Skin of body (tissue), 2 donors: ENCODE results near the gene SOS1. TPM values are rescaled to one million over a fixed set of nuclear protein-coding genes. Genes with fewer than 3 reads are reported as not detected.
"Not testable (repeated sequence)": the region's sequence is repeated elsewhere in the genome, so short reads cannot be mapped to it uniquely, and the experiment has no call there.

Experiments used
- DNase-seq: peaks from one replicate; lab custom pipeline; 2025; lab: John Stamatoyannopoulos, UW
- total RNA-seq: library from RNA; depleted of rRNA; stranded (reverse); fragments of >200 nt; gene quantifications from one replicate; pipeline ENCODE4 v1.2.3, GENCODE V29; 2014

The SOS1 gene
- total RNA-seq, 1 donor from 2014 or later = 32.3 TPM

- DNase-seq = no peak
Observed at GRCh38 chr2:39139511-39140237, 18.8 kb upstream of the SOS1 start.

- no peak for DNase-seq
Observed at GRCh38 chr2:39138837-39139211, 18.0 kb upstream of the SOS1 start.

DNA sequence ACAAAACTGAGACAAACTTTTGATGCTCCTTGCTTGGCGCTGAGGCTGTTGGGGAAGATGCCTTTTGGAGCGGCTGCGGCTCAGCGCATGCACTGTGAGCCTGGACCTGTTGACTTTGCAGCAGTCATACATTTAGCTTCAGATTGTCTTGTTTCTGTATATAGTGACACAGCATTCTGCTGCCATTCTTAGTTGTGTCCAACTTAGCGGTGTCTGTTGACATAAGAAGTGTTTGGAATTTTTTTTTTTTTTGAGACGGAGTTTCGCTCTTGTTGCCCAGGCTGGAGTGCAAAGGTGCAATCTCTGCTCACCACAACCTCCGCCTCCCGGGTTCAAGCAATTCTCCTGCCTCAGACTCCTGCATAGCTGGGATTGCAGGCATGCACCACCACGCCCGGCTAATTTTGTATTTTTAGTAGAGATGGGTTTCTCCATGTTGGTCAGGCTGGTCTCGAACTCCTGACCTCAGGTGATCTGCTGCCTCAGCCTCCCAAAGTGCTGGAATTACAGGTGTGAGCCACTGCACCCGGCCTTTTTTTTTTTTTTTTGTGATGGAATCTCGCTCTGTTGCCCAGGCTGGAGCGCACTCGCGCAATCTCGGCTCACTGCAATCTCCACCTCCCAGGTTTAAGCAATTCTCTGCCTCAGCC, 17.5 kb upstream of the SOS1 start:
- not testable (repeated sequence) for DNase-seq

GRCh38 chr2:39136799-39137198, 15.9 kb upstream of the SOS1 start:
- no peak for DNase-seq

GRCh38 chr2:39135690-39136259, 14.9 kb upstream of the SOS1 start:
- DNase-seq = no peak

- no peak for DNase-seq
Observed at GRCh38 chr2:39133215-39133851, 12.5 kb upstream of the SOS1 start.

GRCh38 chr2:39128919-39129391, 8.1 kb upstream of the SOS1 start:
- DNase-seq = no peak

DNA sequence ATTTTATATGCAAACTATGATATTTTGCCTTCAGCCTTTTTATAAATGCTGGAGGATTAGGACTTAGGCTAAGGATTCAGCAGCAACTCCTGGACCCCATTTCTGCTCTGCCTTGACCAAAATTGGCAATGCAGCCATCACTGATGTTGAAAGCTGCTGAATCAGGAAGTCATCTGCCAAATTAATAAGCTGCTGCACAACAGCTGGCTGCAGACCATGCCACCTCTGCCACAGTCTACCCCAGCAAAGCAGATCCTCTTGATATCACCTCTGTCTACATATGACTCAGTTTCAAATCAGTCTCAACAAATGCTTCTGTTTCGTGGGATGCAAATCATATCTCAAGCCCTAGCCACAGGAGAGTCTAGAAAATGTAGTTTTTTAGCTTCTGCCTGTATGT, 7.1 kb upstream of the SOS1 start:
- DNase-seq = no peak

- DNase-seq = no peak
Observed at GRCh38 chr2:39124746-39125057, 3.9 kb upstream of the SOS1 start.

DNA sequence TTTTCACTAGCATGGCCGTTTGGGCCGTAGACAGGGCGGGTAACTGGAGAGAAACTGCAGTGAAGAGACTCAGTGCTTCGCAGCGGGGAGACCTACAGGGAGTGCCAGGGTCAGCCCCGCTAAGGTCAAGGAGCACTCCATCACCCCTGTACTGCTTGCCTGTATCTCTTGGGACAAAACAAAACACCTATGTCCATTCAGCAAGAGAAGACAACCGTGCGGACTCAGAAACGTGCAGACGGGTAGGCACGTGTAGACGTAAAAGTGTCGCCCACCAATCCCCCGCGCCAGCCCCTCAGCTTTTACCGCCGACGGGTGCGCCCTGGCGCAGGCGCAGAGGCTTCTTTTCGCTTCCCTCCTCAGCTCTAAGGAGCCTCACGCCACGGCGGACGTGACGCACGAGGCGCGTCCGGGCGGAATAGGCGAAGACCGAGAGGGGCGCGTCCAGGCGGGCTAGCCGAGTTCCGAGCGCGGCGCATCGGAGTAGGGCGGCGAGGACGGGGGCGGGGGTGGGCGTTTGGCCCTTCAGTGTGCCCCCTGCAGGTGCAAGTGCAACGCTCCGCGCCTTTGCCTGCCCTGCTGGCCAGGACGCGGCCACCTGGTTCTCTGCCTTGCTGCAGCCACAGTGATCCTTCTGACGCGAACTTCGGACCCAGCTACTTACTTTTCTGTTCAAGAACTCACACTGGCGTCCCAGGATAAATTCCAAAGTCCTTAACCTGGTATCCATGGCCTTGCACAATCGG, 3.3 kb upstream of the SOS1 start:
- peak; percentile 98 for DNase-seq

DNA sequence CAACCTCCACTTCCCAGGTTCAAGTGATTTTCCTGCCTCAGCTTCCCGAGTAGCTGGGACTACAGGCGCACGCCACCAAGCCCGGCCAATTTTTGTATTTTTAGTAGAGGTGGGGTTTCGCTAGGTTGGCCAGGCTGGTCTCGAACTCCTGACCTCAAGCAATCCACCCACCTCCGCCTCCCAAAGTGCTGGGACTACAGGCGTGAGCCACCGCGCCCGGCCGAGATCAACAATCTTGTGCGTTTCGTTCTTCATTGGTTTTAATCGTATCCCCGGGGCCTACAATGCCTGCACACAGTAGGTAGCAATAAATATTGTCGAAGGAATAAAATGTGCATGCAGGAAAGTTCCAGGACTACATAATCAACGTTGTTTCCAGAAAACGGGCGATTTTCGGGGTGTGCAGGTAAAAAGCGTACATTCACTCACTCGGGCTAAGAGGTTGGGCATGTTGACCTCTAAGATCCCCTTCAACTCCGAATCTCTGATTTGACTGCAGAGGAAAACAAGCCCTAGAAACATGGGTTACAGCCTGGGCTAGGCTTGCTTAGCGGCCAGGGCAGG, 2.7 kb upstream of the SOS1 start:
- DNase-seq = no peak

GRCh38 chr2:39121523-39122063, 742 bp upstream of the SOS1 start:
- no peak for DNase-seq

DNA sequence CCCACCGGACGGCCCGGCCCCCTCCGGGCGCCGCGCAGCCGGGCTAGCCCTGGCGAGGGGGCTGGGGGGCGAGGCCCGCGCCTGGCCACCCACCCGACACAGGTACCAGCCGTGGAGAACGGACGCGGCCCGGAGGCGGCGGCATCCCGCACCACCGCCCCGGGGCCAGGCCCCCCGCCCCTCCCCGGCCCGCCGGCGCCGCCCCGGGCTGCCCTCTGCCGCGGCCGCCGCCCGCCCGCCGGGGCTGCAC, 405 bp downstream of the SOS1 start:
- no peak for DNase-seq

GRCh38 chr2:39119732-39120520, 925 bp downstream of the SOS1 start:
- DNase-seq = peak; percentile 26

GRCh38 chr2:39118786-39119499, 1.9 kb downstream of the SOS1 start:
- no peak for DNase-seq

- no peak for DNase-seq
Observed at GRCh38 chr2:39115556-39115955, 5.3 kb downstream of the SOS1 start.

GRCh38 chr2:39114771-39115170, 6.1 kb downstream of the SOS1 start:
- DNase-seq = no peak

DNA sequence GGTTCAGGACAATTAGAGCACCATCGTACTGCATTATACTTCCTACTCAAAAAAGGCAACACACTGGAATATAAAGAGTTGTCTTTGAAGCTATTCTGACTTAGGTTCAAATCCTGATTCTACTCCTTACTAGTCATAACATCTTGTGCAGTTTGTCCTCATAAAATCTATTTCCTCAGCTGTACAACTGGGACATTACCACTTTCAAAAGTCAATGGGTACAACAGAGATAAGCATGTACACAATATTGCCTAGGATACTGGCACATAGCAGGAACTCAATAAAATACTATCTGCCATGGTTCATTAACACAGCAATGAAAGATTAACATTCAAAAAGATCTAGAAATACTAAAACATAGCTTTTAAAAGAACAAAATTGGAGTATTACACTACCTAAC, 11.3 kb downstream of the SOS1 start:
- no peak for DNase-seq

DNA sequence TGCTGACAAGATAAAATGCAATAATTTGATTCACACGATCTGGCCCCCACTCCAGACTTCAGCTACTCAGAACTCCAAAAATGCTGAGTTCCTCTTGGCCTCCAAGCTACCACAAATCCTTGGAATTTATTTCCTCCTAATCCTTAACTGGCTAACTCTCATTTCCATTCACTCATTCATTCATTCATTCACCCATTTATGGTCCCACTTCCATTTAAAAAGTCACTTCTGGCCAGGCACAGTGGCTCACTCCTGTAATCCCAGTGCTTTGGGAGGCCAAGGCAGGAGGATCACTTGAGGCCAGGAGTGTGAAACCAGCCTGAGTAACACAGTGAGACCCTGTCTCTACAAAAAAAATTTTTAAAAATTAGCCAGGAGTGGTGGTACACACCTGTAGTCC, 12.5 kb downstream of the SOS1 start:
- DNase-seq = no peak

GRCh38 chr2:39107724-39108273, 13.1 kb downstream of the SOS1 start:
- no peak for DNase-seq
